Stimulated activated CD8-positive, alpha-beta memory T cell treated with anti-CD3 and anti-CD28 coated beads, Interleukin-15, amount 100 ng/mL, for 4 hours (primary cell): Measurements from ENCODE around the gene FGFR1OP2.
"Not testable (repeated sequence)": the region's sequence is repeated elsewhere in the genome, so short reads cannot be mapped to it uniquely, and the experiment has no call there.

Experiments
- DNase-seq, 2 donors: peaks; one replicate each; pipeline ENCODE4 v3.0.0-alpha.2; 2020; ENCODE audit warnings: low read depth in 2 of 2

FGFR1OP2 gene

DNA sequence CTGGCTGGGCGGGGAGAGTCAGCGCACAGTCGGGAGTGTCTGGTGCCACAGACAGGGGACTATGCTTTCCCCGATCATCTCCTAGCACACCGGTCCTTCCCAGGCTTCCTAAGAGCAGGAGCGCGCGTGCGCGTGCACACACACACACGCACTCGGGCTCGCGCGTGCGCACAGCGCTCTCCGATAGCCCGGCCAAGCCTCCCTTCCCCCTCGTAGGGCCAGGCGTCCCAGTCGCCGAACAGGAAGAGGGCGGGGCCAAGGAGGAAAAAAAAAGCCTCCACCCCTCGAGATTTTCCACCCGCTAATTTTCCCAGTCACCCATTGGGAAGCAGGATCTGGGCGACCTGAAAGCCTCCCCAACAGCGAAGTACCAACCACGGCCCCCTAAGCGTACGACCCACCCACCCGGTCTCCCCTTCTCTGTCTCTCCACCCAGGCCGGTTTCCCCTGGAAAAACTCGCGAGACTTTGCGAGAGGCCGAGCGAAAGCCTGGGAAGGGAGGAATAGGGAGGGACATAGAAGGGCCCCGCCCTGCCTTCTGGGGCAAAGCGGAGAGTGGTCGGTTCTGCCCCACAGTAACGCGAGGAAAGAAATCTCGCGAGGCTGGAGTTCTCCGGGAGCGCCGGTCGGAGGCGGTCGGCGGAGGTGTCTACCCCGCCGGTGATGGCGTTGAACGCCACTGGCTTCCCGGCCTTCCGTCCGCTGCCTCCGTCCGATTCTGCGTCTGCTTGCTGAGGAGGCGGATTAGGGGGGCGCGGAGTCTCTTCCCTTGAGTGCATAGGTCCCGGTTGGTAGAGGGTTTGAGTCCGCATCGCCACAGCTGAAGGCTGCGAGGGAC, at the start of gene FGFR1OP2, which contains the start of gene INTS13:
TSS of gene FGFR1OP2 (plus strand) at position 608 of the 838 bp plus-strand sequence. CDS start 15,689 bp downstream, outside the sequence.
TSS of gene INTS13 (minus strand) at position 119 of the 838 bp plus-strand sequence. CDS start 1,178 bp downstream, outside the sequence.
- peak; percentile 92 to 96 for DNase-seq

DNA sequence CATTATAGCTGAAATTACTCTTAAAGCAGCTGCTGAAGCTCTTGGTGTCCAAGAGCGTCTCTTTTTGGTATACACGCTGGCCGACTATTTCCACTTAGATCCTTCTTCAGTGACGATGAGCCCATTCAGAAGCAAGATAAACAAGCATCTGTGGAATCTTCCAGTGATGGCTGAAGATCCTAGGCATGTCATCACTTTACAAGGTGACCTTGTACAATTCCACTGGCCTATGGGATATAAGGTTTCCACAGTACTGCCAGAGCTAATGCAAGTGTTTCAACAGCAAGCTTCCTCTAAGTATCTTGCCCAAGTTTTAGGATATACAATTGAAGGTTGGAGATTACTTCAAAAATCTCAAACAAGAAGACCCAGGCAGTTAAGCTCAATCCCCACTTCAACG, 47.5 kb upstream of the FGFR1OP2 start:
- no peak for DNase-seq

- DNase-seq: no peak
Measured at GRCh38 chr12:26891704-26892103, 46.6 kb upstream of the FGFR1OP2 start.

DNA sequence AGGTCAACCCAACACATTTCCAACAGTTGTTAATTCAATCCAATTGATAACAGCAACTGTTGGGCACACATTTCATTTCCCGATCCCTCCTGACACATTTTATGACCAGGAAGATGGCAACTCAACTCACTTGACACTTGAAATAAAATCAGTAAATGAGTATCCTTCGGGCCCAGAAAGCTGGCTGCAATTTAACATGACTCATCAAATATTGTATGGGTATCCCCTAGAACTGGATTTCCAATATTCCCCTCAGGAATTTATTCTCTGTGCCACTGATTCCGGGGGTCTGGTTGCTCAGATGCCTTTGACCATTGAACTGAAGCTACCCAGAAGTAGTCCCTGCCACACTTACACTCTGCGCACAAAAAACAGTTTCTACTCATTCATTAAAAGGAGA, 42.6 kb upstream of the FGFR1OP2 start:
- no peak for DNase-seq

DNA sequence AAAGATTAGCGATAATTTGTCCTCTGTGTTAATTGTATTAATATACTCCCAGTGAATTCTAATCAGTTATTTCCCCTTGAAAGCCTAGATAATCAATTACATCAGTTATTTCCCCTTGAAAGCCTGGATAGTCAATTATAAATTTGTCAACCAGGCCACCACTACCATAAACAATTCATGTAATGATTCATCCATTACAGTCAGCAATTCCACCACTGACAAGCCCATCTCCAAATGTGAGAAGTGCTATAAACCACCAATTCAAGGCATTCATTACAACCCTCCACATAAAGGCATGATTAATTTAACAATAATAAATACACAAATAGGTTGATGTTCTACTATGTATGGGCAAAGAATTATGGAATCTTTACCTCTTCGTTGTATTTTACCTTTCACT, 41.4 kb upstream of the FGFR1OP2 start:
- no peak for DNase-seq

- DNase-seq: not testable (repeated sequence)
Measured at GRCh38 chr12:26903396-26903795, 34.9 kb upstream of the FGFR1OP2 start.

DNA sequence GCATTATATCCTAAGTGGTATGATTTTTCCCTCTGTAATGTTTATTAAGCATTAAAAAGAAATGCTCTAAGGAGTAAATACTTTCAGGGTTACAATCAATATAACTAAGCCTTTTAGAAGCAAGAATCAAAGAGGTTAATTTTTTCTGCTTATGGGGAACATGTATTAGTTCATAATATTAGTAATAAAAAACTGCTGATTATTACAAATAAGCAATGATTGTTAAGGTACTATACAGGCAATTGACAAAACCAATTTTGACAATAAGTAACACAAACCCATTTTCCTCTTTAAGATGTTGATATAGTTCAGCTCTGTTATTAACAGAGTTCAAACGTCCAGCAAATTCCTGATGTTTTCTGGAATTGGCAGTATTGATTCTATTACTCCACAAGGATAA, 32.2 kb upstream of the FGFR1OP2 start:
- no peak for DNase-seq

DNA sequence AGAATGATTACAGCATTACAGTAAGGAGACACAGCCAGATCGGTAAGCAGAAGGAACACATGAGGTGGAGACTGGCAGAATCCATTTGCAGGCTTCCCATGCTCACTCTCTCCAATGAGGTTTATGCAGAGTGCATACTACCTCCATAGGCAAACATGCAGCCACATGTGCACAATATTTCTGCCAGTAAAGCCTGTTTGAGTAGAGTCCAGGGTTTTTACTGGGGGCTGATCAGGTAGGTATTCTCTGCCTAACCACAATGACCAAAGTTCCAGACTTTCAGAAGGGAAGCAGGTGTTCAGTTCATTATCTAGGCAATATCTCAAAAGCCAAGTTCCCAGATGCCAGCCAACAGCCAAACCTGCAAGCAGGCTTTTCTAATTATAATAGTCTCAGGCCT, 31.6 kb upstream of the FGFR1OP2 start:
- DNase-seq: no peak

GRCh38 chr12:26918321-26919215, 19.7 kb upstream of the FGFR1OP2 start:
- no peak for DNase-seq

- no peak for DNase-seq
Measured at GRCh38 chr12:26919216-26919555, 19.1 kb upstream of the FGFR1OP2 start.

DNA sequence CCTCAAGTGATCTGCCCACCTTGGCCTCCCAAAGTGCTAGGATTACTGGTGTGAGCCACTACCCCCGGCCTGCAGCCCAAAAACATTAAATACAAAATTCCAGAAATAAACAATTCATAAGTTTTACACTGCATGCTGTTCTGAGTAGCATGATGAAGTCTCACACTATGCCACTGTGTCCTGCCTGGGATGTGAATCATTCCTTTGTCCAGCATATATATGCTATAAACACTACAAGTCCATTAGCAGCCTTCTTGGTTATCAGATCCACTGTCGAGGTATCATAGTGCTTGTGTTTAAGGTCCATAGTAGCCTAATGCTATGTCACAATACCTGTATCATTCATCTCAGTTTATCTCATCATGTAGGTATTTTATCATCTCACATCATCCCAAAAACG, 16.4 kb upstream of the FGFR1OP2 start:
- no peak for DNase-seq

DNA sequence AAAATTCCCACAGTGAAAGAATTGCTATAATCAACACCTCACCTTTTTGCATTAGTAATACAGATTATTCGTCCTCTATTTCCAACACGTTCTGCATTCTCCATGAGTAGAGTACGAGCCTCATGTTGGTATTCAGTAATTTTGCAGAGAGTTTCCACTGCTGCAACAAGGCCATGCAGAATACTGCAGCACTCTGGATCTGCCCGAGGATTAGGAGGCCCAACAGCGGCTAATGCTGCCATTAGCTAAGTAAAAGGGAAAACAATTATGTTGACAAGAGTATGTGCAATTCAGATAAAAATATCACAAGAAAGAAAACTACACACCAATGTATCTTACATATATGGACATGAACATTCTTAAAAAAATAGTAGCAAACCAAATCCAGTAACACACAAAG, 9.6 kb upstream of the FGFR1OP2 start:
- no peak for DNase-seq

DNA sequence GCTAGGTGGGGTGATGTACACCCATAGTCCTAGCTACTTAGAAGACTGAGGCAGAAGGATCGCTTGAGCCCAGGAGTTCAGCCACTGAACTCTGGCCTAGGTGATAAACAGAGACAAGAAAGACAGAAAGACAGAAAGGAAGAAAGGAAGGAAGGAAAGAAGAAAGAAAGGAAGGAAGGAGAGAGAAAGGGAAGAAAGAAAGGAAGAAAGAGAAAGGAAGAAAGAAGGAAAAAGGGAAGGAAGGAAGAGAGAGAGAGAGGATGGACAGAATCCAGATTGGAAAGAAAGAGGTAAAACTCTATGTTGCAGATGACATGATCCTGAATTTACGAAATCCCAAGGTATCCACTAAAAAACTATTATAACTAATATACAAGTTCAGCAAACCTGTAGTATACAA, 8.7 kb upstream of the FGFR1OP2 start:
- DNase-seq: no peak

DNA sequence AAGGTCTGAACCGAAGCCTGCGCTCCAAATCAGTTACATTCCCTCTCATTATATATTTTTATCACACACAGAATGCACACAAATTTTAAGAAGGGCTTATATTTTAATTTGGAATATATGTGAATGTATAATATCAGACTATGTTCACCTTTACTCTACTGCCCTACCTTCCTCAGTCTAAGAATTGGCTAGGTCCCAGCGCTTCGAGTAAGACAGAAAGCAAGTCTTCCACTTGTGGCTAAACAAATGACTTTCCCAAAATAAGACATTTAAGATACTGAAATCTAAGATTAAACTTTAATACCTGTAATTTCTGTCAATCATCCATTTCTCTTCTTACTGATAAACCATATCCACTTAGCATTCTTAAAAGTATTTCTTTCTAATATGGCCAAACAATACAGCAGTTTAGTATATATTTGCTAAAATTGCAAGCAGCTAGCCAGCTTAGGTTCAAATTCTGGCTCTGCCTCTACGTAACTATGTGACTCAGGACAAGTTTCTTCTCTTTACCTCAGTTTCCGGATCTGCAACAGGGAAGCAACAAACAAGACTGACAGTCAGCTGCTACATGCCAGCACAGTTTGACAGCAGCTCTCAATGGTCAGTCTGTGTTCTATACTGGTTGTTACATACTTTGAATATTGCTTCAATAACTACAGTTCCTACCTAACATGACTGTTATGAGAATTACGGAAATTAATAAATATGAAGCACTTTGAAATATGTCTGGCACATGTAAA, 2.5 kb upstream of the FGFR1OP2 start:
- DNase-seq: no peak

- DNase-seq: no peak
Measured at GRCh38 chr12:26936559-26937442, 1.5 kb upstream of the FGFR1OP2 start.

DNA sequence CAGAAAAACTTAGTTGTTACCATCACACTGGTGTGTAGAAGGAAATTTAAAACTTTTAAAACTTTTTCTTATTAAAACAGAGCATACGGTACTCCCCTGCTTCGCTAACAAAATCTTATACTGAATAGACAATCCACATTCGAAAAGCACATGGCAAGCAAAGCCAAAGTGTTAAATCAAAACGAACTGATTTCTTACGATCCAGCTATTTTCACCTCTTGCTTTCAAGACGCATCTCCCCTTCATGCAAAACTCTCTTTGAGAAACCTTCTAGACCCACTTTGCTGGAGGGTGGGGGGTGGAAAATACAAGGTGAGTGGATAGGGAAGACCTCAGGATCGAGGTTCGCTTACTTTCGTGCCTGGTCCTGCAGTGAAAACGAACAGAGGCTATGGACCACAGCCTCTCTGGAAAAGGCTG, 817 bp upstream of the FGFR1OP2 start:
- DNase-seq: no peak

DNA sequence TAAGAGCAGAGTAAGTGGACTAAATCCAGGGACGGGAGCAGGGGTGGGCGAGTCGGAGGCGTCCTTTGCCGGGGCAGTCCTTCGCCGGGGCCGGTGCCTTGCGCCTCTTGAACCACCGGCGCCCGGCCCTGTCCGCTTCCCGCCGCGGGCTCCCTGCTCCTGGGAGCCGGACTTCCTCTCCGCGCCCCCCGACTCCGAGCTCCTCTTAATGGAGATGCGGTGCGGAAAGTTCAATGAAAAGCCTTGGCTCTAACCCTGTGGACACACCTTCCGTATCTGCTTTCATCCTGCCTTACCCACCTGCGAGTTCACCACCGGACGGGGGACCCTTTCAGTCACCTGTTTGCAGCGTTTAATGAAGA, 412 bp downstream of the FGFR1OP2 start:
- DNase-seq: no peak

GRCh38 chr12:26939192-26939832, 1.0 kb downstream of the FGFR1OP2 start:
- no peak for DNase-seq

DNA sequence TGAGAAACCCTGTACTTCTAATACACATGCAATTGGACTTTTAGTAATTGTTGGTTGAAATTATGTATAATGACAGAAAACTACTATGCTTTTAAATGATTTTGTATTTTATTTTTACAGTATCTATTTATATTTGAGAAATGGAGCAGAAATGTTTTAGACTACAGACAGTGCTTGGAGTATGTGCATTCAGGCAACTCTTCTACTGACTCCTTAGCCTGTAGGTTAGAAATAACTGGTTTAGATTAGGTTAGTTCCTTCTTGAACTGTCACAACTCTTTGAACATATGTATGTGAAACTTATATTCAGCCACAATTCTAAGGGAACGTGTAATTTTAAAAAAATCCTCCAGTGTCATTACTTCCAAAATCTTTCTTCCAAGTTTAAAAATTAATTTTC, 1.7 kb downstream of the FGFR1OP2 start:
- no peak for DNase-seq

GRCh38 chr12:26940516-26941214, 2.4 kb downstream of the FGFR1OP2 start:
- DNase-seq: no peak
